ENCODE measurements around the gene SPACA6.

The SPACA6 gene

DNA sequence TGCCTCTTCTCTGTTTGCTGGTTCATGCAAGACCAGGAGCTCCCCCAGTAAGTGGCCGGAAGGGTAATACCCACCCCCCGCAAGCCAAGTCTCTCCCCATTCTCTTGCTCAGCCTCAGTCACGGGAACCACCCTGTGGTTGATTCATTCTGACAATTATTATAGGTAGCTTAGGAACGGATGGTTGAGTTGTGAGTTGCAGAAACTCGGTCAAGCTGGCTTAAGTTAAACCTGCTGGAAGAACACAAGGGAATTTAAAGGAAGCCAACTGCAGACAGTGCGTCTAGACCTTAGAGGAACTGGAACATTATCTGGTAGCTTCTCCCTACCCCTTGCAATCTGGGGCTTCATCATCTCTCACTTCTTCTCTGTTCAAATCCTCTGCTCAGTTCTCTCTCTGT is 49.7 kb downstream of the SPACA6 start:
- CTCF ChIA-PET = no interaction called here
- POLR2A ChIA-PET = interaction anchor here (0.6 kb wide), 1 partner anchor 86 kb away, joined by 3 read pairs; no protein-coding TSS in a partner anchor
- no peak for DNase-seq (ENCODE audit: low read depth, low spot score)
- TF ChIP-seq, protein P1, sequence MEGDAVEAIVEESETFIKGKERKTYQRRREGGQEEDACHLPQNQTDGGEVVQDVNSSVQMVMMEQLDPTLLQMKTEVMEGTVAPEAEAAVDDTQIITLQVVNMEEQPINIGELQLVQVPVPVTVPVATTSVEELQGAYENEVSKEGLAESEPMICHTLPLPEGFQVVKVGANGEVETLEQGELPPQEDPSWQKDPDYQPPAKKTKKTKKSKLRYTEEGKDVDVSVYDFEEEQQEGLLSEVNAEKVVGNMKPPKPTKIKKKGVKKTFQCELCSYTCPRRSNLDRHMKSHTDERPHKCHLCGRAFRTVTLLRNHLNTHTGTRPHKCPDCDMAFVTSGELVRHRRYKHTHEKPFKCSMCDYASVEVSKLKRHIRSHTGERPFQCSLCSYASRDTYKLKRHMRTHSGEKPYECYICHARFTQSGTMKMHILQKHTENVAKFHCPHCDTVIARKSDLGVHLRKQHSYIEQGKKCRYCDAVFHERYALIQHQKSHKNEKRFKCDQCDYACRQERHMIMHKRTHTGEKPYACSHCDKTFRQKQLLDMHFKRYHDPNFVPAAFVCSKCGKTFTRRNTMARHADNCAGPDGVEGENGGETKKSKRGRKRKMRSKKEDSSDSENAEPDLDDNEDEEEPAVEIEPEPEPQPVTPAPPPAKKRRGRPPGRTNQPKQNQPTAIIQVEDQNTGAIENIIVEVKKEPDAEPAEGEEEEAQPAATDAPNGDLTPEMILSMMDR (IDR thresholded peaks at IDR 0.05; ENCODE audit: insufficient read depth, low read length, missing control alignments) = no peak
- H3K4me3 ChIP-seq (ENCODE audit: low read depth, low read length) = no peak overlapping the region

DNA sequence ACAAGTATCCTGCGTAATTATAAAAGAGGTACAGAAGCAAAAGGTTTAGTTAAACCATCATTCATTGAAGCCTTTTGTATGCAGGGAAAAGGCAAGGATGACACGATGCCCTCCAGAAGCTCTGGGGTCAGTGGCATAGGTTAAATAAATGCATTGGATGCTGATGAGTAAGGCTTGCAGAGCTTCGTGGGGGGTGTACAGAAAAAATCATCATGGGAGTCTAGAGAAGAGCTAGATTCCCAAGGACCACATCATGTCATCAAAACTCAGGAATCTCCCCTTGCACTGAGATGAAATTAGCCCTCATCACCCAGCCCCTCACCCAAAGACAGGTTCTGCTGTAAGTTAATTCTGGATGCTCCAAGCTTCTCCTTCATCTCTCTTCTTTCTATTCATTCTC is 50.3 kb downstream of the SPACA6 start:
- CTCF ChIA-PET = no interaction called here
- TF ChIP-seq, protein P1 (IDR thresholded peaks at IDR 0.05; ENCODE audit: insufficient read depth, low read length, missing control alignments) = no peak
- H3K4me3 ChIP-seq (ENCODE audit: low read depth, low read length) = no peak overlapping the region
- DNase-seq (ENCODE audit: low read depth, low spot score) = no peak
- POLR2A ChIA-PET = no interaction called here

DNA sequence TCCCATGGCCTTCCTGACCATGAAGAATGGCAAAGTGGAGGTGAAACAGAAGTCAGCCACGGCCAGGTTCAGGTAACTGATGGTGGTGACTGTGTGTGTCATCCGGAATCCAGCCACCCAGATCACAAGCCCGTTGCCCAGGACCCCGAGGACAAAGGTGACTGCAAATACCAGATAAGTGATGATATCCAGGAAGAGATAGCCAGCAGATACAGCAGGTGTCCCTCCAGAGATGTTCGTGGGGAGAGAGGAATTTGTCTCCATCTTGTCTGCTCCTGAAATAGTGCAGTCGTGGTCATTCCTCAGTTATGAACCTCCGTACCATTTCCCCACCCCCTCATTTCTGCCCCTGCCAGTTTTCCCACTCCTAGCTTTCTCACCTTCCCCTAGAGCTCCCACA is 53.6 kb downstream of the SPACA6 start:
- H3K4me3 ChIP-seq (ENCODE audit: low read depth, low read length) = no peak overlapping the region
- CTCF ChIA-PET = no interaction called here
- POLR2A ChIA-PET = no interaction called here
- TF ChIP-seq, protein P1 (IDR thresholded peaks at IDR 0.05; ENCODE audit: insufficient read depth, low read length, missing control alignments) = no peak
- DNase-seq (ENCODE audit: low read depth, low spot score) = no peak

DNA sequence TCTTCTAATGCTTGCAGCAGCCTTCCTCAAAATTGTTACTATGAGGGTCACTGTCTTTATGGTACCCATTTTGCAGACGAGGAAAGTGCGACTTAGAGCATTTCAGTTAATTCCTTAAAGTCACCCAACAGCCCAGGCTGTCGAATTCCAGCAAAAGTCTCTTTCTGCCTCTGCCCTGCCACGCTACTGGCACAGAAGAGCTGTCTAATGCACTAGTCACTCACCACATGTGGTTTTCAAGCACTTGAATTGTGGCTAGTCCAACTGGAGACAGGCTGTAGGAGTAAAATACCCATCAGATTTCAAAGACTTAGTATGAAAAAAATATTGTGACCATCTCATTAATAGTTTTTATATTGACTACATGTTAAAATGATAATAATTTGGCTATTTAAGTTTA is 56.8 kb downstream of the SPACA6 start:
- ChIA-PET POLR2A (no interaction called here), CTCF (no interaction called here)
- TF ChIP-seq, protein P1 (IDR thresholded peaks at IDR 0.05; ENCODE audit: insufficient read depth, low read length, missing control alignments) = no peak
- H3K4me3 ChIP-seq (ENCODE audit: low read depth, low read length) = no peak overlapping the region
- no peak for DNase-seq (ENCODE audit: low read depth, low spot score)

DNA sequence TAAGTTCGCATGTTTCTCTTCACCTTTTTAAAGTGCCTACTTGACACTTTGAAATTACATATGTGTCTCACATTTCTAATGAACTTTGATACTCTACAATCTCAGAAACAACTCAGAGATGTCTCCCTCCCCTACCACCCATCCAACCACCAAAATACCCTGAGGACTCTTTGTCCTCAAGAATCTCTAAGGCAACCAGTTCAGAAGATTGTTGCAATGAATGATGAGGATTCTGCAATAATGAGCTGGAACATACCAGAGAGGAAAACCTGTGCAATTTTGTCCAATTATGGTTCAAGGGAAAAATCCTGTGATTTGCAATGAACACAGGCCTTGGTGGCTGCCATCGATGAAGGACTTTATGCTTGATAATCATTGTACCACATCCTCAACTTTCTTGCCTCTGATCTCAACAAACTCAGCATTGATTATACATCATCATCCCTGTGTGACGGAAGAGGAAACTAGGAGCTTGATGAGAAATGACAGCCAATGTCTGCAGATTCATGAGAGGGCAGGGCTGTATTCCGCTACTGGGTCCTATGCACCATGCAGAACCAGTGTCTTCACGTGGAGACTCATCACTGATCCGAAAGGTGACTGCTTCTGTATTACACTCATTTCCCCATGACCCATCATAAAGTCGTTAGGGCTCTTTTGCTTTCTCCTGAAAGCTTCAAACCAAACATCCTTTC is 57.4 kb downstream of the SPACA6 start:
- TF ChIP-seq, protein P1 (IDR thresholded peaks at IDR 0.05; ENCODE audit: insufficient read depth, low read length, missing control alignments) = no peak
- CTCF ChIA-PET = no interaction called here

DNA sequence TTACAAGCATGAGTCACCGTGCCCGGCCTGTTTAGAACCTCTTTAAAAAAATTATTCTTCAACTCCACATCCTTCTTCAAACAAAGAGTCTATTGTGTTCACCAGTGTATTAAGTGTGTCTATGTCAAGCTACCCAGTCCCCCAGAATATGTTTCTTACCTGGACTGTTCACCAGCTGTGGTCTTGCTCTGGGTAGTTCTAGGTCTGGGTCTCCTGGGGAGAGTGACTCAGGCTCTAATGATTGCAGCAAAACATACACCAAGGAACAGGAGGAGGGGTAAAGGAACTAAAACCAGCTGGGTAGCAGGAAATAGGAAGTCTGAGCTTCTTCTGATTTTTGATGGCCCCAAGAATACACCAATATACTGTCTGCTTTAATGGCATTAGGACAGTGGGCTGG is 58.5 kb downstream of the SPACA6 start, which contains the start of gene FPR1:
FPR1 (minus strand) TSS at position 224 of the 400 bp plus-strand sequence. CDS start 4,884 bp downstream, outside the sequence.
- ChIA-PET CTCF (no interaction called here), POLR2A (no interaction called here)
- H3K4me3 ChIP-seq (ENCODE audit: low read depth, low read length) = no peak within 1 kb of the TSS
- DNase-seq (ENCODE audit: low read depth, low spot score) = no peak
- TF ChIP-seq, protein P1 (IDR thresholded peaks at IDR 0.05; ENCODE audit: insufficient read depth, low read length, missing control alignments) = no peak

More for the DNA sequence above, 57.4 kb downstream of the SPACA6 start:
- POLR2A ChIA-PET = no interaction called here
- no peak overlapping the region for H3K4me3 ChIP-seq (ENCODE audit: low read depth, low read length)
- DNase-seq (ENCODE audit: low read depth, low spot score) = no peak
